ENCODE measurements around the gene MEOX2.

MEOX2 gene

DNA sequence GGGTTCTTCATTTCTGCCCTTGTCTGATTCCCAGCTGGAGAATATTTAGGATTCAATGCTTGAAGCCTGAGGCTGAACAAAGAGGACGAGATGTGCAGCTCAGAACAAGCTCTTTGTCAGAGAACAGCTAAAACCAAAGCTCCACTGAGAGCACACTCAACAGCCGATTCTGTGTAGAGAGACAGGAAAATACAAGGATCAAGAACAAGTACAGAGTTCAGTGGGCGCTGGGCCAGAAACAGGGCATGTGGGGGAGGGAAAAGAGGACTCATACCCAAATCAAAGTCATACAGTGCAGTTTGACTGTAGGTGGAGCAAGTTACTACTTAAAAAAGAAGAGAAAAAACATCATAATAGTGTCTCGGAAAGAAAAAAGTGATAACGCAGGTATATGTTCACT is 124.6 kb downstream of the MEOX2 start, which contains the start of gene AGMO:
Gene AGMO, minus strand, starts transcription at position 181 of the 400 bp plus-strand sequence.
- Histone ChIP-seq H3K4me3 (ENCODE audit: low read depth, low read length) (no peak within 1 kb of the TSS), H3K9ac (ENCODE audit: low read depth, low read length) (no peak within 1 kb of the TSS), H3K27me3 (ENCODE audit: control insufficient read depth, insufficient read depth, low read length) (no peaks in the 10 kb centered on the region), H3K27ac (ENCODE audit: low read depth, low read length) (no peak within 1 kb of the TSS), H3K4me1 (ENCODE audit: control insufficient read depth, insufficient read depth, low read length) (peaks cover 13% of the 10 kb centered on the region; the same call in 1 of the 2 replicates), H3K9me3 (ENCODE audit: control insufficient read depth, insufficient read depth, low read length) (no peaks in the 10 kb centered on the region), H3K36me3 (ENCODE audit: control insufficient read depth, insufficient read depth, low read length) (no peaks in the 10 kb centered on the region)

All from HUES48 (cell line).